HepG2 (cell line): ENCODE data around the gene PSME3IP1. TPM values are rescaled to one million over a fixed set of nuclear protein-coding genes. Genes with fewer than 3 reads are reported as not detected.

ENCODE experiments used
- EP300 ChIP-seq, 3 experiments: sonication (generic) in 1 of 3; formaldehyde crosslinking in 1 of 3; IDR thresholded peaks; 2 replicates each; pipeline versions ENCODE4 v1.5.1 to v1.6.1; 2011 to 2020; ENCODE audit warnings: low read depth in 2 of 3, low read length in 2 of 3, borderline replicate concordance in 1 of 3, improper control_type of control experiment in 1 of 3, mild to moderate bottlenecking in 1 of 3, missing genetic modification reagents in 1 of 3, moderate library complexity in 1 of 3
- GATA4 ChIP-seq: sonication (generic); IDR thresholded peaks from 2 replicates; pipeline ENCODE4 v1.6.1; 2016; ENCODE audit warnings: antibody characterized with exemption, low read depth, borderline replicate concordance
- GATAD2A ChIP-seq: IDR thresholded peaks from 2 replicates; pipeline ENCODE4 v1.6.1; 2016
- MAZ ChIP-seq, 2 experiments: sonication (generic) in 1 of 2; formaldehyde crosslinking in 1 of 2; IDR thresholded peaks; 2 replicates each; pipeline versions ENCODE4 v1.5.0 to v1.6.1; 2012 to 2020; ENCODE audit warnings: low read depth in 2 of 2, mild to moderate bottlenecking in 2 of 2, borderline replicate concordance in 1 of 2, improper control_type of control experiment in 1 of 2, low read length in 1 of 2, missing genetic modification reagents in 1 of 2, moderate library complexity in 1 of 2
- TCF7 ChIP-seq: sonication (generic); IDR thresholded peaks from 2 replicates; pipeline ENCODE4 v1.6.1; 2016; ENCODE audit warnings: antibody characterized with exemption, low read depth
- THRA ChIP-seq: sonication (generic); formaldehyde crosslinking; IDR thresholded peaks from 2 replicates; pipeline ENCODE4 v1.4.0; 2020; ENCODE audit warnings: missing genetic modification reagents, borderline replicate concordance
- ZFP36L1 ChIP-seq: sonication (generic); formaldehyde crosslinking; IDR thresholded peaks from 2 replicates; pipeline ENCODE4 v1.8.0; 2022; ENCODE audit warnings: mild to moderate bottlenecking, missing genetic modification reagents, moderate library complexity
- ZNF34 ChIP-seq: sonication (generic); formaldehyde crosslinking; IDR thresholded peaks from 2 replicates; pipeline ENCODE4 v1.4.0; 2020; ENCODE audit warnings: mild to moderate bottlenecking, missing genetic modification reagents, borderline replicate concordance
- ZNF550 ChIP-seq: sonication (generic); formaldehyde crosslinking; IDR thresholded peaks from 2 replicates; pipeline ENCODE4 v1.4.0; 2020; ENCODE audit warnings: mild to moderate bottlenecking, missing genetic modification reagents, borderline replicate concordance
- ZNF576 ChIP-seq: sonication (generic); formaldehyde crosslinking; IDR thresholded peaks from 2 replicates; pipeline ENCODE4 v1.4.0; 2020; ENCODE audit warnings: mild to moderate bottlenecking, missing genetic modification reagents
- ZNF660 ChIP-seq: sonication (generic); formaldehyde crosslinking; IDR thresholded peaks from 2 replicates; pipeline ENCODE4 v1.5.1; 2020; ENCODE audit warnings: mild to moderate bottlenecking, low read depth, missing genetic modification reagents, borderline replicate concordance
- polyA plus RNA-seq, 8 experiments: library from polyadenylated mRNA; depleted of rRNA in 3 of 8; stranded (reverse) in 7 of 8; unstranded in 1 of 8; fragments of >200 nt; fragmentation: Illumina TruSeq in 4 of 8; extraction: Trizol in 4 of 8; gene quantifications; 2 replicates each; pipeline versions ENCODE4 v1.2.1 to v1.2.3, GENCODE V29; 2011 to 2016; ENCODE audit warnings: low read depth in 4 of 8, missing spikeins in 1 of 8, mixed read lengths in 1 of 8; ENCODE audit not compliant: insufficient read depth in 1 of 8
- total RNA-seq, 5 experiments: library from RNA; depleted of rRNA; stranded (reverse); fragments of >200 nt; fragmentation: Illumina TruSeq; extraction: Trizol; gene quantifications; 2 replicates each; pipeline ENCODE4 v1.2.3, GENCODE V29; 2016; ENCODE audit warnings: low read depth in 1 of 5
- TF ChIP-seq, protein P1 (sequence below): sonication (generic); formaldehyde crosslinking; IDR thresholded peaks from 2 replicates; pipeline ENCODE4 v1.5.1; 2020; ENCODE audit warnings: mild to moderate bottlenecking, missing genetic modification reagents, borderline replicate concordance
- TF ChIP-seq, protein P2 (sequence below): sonication (generic); formaldehyde crosslinking; IDR thresholded peaks from 2 replicates; pipeline ENCODE4 v1.8.1; 2023; ENCODE audit warnings: mild to moderate bottlenecking, inconsistent platforms, moderate library complexity, missing genetic modification reagents, borderline replicate concordance

The PSME3IP1 gene
- total and polyA plus RNA-seq, 2 of the 13 experiments (the other 11 are each of a cell fraction or from before 2014, with no cell fraction given): 90.8 to 99.8 TPM

DNA sequence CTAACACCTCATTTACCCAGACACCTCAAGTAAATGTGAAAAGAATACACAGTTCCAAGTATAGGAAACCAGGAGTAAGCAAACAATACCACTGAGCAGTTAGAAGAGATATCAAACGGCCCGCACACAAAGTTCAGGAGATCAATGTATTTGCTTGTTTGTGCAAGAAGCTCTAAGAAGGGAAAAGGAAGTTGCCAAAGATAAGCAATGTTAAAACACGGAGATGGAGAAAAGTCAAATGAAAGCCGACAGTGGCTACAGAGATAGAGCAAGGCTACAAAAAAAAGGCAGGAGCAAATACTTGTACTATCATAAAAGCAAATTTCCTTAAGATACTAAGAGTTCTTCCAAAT lies 29.5 kb downstream of the PSME3IP1 start (continued):
- TF ChIP-seq ZNF550 (CRISPR knock-in tag) (no peak), GATA4 (0 out of 2 replicates have a peak, but pooled peaks have one; percentile 69), ZNF576 (CRISPR knock-in tag) (no peak), GATAD2A (CRISPR knock-in tag) (peak; percentile 92), ZNF660 (CRISPR knock-in tag) (no peak), THRA (CRISPR knock-in tag) (peak; percentile 64; the same call in 1 of the 2 replicates), ZFP36L1 (no peak), TCF7 (peak; percentile 96), EP300 (IDR thresholded peaks at IDR 0.05; ENCODE audit: low read depth in 2 of 2, low read length in 2 of 2) (peak in 1 of 2 experiments; percentile 87; a peak in 2 of 4 replicates), EP300 (CRISPR knock-in tag; IDR thresholded peaks at IDR 0.05; ENCODE audit: borderline replicate concordance) (peak; percentile 62; the same call in 1 of the 2 replicates), MAZ (IDR thresholded peaks at IDR 0.05; ENCODE audit: borderline replicate concordance, low read depth, low read length) (no peak), MAZ (CRISPR knock-in tag; IDR thresholded peaks at IDR 0.05; ENCODE audit: low read depth) (no peak), ZNF34 (CRISPR knock-in tag) (no peak)
- TF ChIP-seq, protein P1, sequence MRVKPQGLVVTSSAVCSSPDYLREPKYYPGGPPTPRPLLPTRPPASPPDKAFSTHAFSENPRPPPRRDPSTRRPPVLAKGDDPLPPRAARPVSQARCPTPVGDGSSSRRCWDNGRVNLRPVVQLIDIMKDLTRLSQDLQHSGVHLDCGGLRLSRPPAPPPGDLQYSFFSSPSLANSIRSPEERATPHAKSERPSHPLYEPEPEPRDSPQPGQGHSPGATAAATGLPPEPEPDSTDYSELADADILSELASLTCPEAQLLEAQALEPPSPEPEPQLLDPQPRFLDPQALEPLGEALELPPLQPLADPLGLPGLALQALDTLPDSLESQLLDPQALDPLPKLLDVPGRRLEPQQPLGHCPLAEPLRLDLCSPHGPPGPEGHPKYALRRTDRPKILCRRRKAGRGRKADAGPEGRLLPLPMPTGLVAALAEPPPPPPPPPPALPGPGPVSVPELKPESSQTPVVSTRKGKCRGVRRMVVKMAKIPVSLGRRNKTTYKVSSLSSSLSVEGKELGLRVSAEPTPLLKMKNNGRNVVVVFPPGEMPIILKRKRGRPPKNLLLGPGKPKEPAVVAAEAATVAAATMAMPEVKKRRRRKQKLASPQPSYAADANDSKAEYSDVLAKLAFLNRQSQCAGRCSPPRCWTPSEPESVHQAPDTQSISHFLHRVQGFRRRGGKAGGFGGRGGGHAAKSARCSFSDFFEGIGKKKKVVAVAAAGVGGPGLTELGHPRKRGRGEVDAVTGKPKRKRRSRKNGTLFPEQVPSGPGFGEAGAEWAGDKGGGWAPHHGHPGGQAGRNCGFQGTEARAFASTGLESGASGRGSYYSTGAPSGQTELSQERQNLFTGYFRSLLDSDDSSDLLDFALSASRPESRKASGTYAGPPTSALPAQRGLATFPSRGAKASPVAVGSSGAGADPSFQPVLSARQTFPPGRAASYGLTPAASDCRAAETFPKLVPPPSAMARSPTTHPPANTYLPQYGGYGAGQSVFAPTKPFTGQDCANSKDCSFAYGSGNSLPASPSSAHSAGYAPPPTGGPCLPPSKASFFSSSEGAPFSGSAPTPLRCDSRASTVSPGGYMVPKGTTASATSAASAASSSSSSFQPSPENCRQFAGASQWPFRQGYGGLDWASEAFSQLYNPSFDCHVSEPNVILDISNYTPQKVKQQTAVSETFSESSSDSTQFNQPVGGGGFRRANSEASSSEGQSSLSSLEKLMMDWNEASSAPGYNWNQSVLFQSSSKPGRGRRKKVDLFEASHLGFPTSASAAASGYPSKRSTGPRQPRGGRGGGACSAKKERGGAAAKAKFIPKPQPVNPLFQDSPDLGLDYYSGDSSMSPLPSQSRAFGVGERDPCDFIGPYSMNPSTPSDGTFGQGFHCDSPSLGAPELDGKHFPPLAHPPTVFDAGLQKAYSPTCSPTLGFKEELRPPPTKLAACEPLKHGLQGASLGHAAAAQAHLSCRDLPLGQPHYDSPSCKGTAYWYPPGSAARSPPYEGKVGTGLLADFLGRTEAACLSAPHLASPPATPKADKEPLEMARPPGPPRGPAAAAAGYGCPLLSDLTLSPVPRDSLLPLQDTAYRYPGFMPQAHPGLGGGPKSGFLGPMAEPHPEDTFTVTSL (CRISPR knock-in tag): peak; percentile 84; the same call in 1 of the 2 replicates
- TF ChIP-seq, protein P2, sequence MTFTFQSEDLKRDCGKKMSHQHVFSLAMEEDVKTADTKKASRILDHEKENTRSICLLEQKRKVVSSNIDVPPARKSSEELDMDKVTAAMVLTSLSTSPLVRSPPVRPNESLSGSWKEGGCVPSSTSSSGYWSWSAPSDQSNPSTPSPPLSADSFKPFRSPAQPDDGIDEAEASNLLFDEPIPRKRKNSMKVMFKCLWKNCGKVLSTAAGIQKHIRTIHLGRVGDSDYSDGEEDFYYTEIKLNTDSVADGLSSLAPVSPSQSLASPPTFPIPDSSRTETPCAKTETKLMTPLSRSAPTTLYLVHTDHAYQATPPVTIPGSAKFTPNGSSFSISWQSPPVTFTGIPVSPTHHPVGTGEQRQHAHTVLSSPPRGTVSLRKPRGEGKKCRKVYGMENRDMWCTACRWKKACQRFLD (CRISPR knock-in tag): no peak
